ENCODE results near the gene PRLH.
"Not testable (repeated sequence)": the region's sequence is repeated elsewhere in the genome, so short reads cannot be mapped to it uniquely, and the experiment has no call there.

Gene PRLH

DNA sequence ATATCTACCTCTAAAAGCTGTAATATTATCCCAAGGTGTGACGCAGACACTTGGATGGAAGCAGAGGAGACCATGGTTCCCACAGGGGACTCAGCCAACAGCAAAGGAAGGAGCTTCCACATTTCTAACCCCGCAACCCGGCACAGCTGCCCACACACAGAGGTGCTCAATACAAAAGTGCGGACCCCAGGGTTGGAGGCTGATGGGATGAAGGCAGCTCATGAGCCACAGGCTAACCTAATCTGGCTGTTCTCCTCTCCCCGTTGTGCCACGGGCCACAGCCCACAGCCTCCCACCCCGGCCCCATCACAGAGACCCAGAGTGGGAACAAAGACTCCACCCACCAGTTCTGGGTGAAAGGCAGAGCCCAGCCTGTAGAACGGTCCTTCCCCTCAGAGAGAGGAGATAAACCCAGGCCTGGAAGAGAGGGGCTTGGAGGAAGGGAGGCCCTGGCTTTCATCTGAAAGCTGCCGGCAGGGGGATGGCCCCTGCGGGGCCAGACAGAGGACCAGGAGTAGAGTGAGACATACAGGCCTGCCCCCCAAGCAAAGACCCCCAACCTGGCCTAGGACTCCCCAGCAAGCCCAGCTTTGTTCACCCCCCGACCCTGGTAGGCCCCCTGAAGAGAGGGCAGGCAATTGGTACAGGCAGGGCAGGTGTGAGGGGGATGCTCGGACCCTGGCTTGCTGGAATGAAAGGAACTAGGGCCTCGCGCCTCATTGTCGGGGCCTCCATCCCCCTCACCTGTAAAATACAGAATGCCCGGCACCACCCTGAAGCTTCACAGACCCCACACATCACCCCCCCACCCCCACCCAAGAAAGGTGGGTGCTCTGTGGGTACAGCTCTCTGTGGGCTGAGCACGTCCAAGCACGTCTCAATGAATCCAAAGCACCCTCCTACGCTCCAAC, 17.3 kb downstream of the PRLH start:
- no peak for DNase-seq

DNA sequence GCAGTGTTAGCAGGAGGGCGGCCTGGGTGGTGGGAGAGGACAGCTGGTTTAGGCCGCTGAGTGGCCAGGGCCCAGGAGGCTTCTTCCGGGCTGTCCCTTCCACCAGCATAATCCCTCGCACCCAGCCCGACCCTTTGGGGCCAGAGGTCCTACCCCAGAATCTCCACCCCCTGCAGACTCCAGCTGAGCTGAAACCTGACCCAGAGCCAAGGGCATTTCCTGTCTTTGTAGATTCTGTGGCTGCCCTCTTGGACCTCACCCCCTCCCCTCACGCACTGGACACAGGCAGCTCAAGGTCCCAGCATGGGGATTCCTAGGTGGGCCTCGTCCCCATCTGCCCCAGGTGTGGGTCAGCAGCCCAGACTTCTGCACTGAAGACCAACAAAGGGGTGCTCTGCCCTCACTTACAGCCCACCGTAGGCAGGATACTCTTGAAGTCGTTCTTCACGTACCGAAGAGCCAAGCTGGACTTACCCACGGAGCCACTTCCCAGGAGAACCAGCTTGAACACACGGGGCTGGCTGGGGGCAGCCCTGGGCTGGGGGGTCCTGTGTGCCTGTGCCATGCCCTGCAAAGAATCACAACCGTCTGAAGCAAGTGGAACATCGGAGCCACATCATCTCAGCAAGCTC, 19.3 kb downstream of the PRLH start:
- DNase-seq = no peak

DNA sequence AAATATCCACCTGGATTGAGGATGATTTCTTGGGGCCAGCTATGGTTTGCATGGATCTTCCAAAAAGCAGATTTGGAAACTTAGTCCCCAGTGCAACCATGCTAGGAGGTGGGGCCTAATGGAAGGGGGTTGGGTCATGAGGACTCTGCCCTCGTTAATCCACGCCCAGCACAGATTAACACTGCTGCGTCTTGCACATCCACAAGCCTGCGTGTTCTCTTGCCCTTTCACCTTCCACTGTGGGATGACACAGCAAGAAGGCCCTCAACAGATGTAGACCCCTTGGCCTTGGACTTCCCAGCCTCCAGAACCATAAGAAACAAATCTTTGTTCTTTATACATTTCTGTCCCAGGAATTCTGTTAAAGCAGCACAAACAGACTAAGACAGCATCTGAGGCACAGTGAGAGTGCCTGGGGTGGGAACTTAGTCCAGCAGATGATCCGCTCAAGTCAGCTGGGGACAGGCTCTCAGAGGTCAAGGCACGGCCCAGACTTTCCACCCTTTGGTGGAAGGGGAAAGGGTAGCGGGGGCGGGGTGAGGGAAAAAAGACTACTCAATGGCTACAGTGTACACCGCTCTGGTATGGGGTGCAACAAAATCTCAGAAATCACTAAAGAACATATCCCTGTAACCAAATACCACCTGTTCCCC, 21.8 kb downstream of the PRLH start:
- no peak for DNase-seq

DNA sequence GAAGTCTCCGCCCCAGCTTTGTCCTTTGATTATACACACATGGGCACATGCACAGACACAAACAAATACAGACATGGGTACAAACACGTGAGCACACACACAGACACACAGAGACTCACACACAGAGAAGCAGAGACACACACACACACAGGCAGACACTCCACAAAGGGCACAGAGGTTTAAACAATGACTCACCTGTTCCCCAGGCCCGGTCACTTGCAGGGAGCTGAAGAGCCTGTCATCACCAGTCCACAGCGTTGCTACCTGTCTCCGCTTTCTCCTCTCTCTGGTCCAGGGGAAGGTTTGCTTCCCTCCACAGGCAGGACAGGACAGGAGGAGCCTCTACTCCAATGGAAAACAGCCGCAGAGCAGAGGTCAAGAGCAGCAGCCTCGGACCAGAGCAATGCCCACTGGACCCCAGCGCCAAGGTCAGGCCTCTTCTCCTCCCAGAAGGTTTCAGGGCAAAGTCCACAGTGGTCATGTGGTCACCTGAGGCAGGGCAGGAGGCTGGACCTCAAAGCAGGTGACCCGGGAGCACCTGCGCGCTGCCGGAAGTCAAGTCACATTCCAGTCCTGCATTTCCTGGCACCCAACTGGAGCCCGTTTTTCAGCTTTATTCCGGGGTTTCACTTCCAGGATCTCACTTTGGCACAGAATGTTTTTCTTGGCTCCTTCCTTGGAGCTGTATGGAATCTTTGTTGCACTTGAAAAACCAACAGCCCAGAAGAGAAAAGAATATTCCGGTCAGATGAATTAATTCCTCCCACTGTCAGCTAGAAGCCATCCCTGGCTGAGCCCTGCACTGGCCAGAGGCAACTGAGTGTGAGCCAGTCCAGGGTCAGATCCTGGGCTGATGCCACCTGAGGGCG, 24.1 kb downstream of the PRLH start, which contains the start of gene RAB17:
RAB17 (minus strand) TSS at position 463 of the 869 bp plus-strand sequence. CDS start 4,580 bp downstream, outside the sequence.
- no peak for DNase-seq

DNA sequence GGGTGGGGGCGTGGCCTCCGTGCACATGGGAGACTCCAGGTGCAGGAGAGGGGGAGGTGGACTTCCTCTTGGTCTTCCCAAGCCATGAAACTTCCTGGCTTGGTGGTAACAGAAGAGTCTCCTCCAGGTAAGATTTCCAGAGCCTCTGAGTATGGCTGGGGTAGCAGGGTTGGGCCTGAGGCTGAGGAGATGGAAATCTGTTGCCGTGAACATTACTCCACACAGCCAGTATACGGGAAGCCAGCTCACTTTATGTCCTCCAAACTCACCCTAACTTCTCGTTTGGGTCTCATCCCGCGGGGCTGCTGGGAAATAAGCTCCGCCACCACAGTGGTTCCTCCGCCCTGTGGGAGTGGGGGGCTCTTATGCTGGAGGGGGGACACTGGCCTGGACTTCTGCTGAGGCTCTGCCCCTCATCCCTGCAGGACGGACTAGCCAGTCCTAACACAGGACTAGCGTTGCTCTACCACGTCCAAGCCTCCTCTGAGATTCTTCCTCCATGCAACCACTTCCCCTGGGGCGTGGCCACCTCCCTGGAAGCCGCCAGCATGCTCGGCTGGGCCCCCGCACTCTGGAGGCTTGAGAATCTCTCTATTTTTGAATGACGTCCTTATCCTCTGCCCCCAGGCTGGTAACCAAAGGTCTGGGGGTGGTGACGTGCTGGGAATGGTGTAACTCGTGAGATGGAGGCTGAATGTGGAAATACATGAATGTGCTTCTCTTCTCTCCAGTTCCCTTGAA, 24.9 kb downstream of the PRLH start:
- DNase-seq = peak; percentile 29

DNA sequence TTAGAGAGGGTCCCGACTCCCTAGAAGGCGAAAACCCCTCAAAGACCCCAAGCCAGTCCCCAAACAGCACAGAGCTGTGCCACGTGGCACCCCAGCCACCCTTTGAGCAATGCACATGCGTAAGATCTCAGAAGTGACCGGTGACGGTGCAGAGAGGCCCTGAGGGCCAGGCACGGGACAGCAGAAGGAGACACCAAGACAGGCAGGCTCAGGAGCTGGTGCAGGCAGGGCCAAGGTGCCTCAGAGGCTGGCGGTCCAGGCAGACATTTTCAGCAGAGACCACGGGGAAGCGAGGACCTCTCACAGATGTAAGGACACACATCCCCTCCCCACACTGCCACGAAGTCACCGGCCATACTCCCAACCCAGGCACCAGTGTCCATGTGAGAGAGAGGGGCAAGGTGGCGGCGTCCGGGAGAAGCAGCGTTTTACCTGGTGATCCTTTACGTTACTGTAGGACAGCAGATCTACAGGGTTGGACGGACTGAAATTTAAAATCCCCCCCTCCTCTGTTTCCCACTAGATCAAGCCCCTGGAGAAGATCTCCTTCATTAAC, 26.1 kb downstream of the PRLH start:
- no peak for DNase-seq

DNA sequence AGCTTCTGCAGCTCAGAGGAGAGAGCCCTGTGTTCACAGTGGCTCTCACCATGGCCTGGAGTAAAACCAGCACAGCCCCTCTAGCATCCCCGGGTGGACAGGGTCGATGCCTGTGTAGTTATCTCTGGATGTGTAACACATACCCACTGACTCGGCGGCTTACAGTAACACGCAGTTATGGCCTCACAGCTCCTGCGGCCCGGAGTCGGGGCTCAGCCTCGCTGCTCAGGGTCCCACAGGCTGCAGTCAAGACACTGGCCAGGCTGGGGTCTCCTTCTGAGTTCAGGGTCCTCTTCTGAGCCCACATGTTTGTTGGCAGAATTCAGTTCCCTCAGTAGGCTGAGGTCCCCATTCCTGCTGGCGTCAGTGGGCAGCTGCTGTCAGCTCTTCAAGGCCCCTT, 26.7 kb downstream of the PRLH start:
- no peak for DNase-seq

DNA sequence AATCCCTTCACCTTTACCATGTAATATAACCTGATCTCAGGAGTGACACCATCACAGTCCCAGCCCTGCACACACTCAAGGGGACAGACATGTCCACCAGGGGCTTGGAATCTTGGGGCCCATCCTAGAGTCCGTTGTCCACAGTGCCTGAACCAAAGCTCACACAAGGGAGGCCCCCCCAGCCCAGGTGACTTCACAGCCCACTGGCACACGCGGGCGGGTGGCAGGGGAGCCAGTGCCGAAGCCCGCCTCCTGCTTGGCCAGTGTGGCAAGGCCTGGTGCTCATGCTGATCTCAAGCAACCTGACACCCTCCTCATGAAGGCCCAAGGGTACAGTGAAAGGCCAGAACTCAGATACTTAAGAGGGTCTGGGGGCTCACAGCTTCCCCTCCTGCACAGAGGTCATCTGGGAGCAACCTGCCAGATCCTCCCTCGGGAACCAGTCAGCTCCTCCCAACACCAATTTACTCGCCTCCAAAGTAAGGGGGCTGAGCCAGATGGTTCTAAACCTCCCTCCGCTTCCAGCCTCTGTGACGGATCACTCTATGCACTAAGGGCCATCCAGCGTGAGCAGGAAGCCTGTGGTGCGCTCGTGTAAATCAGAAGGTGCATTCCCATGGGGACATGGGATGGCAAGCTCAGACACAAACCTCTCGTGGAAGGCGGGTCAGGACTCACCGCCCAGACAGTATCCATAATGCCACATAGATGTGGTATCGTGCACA, 27.4 kb downstream of the PRLH start:
- no peak for DNase-seq

DNA sequence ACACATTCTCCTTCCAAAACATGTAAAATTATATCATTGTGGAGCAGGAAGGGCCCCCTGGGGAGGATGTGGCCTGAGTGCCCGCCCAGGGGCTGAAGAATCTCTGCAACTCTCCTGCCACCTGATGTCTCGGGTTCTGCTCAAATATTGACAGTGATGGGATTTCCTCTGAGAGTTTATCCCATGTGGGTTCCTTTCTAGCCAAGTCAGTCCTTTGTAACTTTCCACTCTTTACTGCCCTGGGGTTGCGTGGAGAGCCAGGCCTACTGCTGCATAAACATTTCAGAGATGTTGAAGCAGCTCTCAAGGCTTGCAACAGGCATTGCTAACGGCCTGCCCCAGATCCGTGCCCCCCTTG, 28.1 kb downstream of the PRLH start:
- DNase-seq = no peak

DNA sequence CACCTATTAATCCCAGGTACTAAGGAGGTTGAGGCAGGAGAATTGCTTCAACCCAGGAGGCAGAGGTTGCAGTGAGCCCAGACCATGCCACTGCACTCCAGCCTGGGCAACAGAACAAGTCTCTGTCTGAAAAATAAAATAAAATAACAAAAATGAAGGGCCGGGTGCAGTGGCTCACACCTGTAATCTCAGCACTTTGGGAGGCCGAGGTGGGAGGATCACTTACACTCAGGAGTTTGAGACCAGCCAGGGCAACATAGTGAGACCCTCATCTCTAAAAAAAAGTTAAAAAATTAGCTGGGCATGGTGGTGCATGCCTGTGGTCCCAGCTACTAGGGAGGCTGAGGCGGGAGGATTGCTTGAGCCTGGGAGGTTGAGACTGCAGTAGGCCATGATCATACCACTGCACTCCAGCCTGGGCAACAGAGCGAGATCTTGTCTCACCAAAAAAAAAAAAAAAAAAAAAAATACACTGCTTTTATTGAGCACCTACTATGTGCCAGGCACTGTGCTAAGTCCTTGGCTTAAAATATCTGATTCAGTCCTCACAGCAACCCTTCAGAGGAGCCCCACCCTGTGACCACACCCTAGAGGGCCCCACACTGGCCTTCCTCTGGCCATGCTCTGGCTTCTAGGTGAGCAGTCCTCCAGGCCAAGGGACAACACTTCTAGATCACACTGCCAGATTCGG, 29.6 kb downstream of the PRLH start:
- DNase-seq = not testable (repeated sequence)

DNA sequence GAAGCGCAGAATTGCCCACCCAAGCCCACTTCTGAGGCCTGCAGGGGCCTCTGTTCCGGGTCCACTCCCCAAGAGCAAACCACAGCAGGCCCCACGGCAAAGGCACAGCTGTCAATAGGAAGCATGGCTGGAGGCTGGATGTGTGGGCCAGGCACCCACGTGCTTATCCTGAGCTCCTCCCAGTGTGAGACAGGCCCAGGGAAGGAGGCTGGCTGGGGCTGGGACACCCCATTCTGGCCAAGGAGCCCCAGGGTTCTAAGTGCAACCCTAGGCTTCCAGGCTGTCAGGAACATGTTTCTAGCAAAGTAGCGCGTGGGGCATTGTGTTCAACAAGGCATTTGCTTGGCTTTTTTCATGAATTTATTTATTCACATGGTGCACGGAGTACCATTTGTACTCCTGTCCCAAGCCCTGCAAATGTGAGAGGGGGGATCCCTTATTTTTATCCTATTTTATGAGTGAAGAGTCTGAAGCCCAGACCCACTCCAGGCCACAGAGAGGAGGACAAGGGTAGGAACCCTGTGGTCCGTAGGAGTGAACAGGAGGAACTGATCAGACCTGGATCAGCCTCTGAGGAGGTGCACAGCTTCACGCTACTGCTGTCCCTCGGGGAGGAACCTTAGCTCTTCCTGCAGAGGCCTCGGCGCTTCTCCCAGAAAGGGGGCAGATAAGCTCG, 30.3 kb downstream of the PRLH start:
- no peak for DNase-seq

DNA sequence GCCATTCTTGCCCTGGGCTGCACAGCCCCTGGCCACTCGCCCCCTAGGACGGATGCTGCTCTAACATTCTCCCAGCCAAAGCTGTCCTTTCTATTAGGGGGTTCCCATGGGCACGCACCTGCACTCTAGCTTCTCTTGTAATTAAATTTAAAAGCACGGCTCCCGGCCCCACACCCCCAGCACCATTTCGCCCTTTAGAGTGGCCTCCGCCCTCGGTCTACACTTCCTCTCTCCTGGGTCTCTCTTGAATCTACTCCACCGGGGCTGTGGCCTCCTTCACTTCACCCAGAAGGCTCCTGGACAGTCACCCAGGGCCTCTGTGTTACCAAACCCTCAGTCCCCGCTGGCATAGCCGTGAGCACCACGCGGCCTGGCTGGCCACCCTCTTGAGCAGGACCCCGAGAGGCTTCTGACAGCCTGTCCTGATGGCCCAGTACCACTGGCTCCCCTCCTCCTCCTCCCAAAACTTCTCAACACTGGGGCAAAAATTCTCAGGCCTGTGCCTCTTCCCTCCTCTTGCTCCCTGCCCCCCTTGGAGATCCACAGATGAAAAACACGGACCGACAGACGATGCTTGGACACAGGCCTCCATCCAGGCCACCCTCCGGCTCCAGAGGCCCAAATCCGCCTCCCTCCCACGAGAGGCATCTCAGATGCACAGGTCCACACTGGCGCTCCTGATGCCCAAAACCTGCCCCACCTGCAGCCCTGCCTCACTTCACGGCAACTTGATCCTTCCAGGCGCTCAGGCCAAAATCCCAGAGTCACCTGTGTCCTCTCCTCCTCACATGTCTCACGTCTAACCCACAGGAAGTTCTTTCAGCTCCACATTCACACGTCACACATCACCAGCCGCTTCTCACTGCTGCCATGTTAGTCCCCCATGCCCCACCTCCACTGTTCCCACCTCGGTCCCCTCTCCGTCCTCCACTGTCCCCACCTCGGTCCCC, 31.1 kb downstream of the PRLH start:
- DNase-seq = no peak

DNA sequence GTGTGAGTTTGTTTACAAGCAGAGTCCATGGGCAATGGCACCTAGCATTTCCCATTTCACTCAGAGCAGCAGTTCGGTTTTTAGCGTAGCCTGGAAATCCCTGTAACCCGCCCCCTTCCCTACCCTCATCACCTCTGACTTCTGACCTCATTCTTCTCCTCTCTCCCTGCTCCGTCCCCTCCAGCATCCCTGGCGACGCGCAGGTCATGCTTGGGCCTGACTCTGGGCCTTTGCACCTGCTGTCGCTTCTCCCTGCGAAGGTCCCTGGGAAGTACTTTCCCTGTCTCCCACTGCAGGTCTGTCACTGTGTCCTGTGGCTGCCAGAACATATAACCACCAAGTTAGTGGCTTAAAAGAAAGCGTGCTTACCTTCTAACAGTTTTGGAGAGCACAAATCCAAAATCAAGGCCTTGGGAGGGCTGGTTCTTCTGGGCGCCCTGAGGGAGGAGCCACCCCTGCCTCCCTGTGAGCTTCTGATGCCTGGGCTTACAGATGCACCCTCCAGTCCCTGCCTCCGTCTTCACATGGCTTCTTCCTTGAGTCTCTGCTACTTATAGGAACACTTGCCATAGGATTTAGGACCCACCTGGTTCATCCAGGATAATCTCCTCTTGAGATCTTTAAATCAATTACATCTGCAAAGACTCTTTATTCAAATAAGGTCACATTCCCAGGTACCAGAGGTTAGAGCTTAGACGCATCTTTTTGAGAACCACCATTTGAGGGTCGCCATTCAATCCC, 32.3 kb downstream of the PRLH start:
- DNase-seq = no peak

DNA sequence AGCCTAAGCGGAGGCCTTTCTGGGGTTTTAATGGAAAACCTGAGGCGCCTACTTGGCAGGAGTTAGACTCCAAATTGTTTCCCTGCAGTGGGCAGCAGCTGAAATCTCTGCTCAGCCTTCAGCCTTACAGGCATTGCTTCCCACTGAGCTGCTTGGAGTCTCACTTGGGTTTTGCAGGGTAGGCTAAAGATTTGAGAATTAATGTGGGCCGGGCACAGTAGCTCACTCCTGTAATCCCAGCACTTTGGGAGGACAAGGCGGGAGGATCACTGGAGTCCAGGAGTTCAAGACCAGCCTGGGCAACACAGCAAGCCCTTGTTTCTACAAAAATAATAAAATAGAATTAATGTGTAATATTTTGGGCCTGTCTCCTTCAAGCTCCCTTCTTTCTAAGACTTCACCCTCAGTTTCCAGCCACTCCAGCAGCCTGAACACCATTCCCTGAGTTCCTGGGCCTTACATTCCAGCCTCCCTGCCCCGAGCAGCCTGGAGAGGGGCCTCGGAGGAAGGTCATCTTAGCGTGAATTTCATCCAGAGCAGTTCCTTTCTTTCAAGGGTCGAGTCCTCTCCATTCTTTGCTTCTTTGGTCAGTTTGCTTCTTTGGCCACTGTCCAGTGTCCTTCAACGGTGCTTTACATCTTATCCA, 33.2 kb downstream of the PRLH start:
- DNase-seq = no peak

DNA sequence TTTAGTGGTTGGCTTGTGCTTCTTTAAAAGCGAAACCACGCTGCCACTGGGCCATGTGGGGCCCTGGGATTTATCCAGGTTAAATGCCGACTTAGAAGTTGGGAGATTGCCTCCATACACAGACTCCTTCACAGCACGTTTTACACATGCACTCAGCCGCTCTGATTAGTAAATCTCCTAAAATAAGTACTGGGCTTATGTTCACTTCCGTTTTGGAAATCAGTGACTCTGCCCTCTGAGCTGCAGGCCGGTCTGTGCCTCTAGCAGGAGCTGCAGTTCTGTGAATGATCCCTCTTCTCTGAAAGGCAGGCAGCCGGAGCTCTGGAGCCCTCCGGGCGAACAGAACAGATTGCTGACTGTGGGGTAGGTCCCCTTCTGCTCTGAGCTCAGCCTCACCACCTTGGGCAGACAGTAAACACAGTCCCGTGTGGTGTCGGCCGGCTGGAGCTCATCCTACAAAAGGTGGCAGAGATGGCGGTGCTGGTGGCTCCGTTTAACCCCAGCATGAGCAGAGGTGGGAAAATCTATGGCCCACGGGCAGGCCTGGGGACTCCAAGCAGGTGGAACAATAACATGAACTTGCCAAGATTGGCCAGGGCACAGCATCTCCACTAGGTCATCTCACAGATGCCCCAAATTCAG, 34.0 kb downstream of the PRLH start:
- DNase-seq = no peak

DNA sequence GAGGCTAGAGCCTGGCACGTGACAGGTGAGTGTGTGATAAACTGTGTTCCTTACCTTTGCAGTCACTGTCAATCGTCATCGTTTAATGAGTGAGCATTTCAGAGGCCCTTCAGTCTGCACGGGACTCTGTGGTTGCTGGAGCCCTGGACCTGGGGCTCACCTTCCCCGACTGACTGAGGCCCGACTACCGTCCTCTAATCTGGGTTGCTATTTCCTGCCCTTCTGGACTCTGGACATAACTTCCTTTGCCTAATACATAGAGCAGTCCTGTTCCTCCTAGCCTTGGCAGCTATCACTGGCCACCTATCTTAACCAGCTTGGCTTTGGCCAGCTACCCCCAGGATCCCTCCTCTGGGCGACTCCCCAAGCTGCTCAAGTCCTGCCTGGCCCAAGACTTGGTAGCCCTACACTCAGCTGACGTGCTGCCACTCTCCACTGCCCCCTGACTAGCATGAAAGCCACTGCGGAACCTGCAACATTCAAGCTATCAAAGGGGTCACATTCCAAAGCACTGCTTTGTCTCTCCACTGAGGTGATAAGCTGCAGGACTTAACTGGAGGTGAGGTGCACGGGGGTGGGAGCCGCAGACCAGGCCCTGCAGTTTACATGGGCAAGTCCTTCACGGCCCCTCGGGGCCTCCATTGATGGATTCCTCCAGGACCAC, 35.2 kb downstream of the PRLH start:
- DNase-seq = no peak
